ENCODE results near the gene ADARB2.

The ADARB2 gene

DNA sequence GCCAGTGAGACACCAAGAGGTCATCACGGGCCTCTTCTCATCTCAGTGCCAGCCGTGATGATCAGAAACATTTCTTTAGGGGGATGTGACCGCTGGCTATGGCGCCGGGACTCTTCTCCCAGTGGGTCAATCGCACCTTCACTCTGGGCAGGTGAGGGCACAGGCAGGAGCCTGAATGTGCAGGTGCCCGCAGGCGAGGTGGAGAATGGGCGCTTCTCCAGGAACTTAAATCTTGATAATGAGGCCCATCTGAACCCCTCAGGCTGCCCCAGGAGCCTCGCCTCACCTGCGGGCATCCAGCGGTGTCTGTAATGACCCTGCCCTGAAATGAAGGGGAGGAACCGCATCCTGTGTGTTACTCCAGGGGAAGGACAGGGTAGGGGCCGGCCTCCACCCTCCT is 204.7 kb downstream of the ADARB2 start:
- no peak for TF ChIP-seq CTCF (IDR thresholded peaks at IDR 0.05; ENCODE audit: low read depth, low read length)
- H3K4me3 ChIP-seq (ENCODE audit: low read depth, low read length): no peak overlapping the region

DNA sequence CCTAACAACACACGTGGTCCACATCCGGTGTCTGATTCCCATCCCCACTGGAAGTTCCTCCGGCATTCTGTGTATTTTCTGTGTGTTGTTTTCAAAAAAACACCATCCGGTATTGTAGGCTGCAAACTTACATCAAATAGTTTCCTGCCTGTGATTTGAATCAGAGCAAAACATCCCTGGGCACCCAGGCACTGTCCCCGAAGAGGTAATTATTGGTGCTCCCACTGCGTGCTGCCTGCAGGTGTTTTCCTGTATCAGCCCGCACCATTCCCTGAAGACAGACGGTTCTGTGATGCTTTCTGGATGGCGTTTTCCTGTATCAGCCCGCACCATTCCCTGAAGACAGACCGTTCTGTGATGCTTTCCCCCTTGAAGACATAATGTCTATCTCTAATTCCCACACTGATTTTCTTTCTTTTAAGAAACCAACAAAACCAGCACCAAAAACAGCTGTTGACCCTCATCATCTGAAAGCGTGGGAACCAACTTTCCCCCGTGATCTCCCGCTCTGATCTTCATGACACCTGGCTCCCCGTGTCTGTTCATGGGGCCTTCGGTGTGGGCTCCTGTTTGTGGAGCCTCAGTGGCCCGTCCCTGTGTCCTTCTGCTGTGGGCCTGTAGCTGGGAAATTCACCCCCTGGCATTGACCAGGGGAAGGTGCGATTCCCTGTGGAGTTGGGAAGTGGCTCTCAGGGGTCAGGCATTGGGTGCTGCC is 205.3 kb downstream of the ADARB2 start:
- no peak overlapping the region for H3K4me3 ChIP-seq (ENCODE audit: low read depth, low read length)

DNA sequence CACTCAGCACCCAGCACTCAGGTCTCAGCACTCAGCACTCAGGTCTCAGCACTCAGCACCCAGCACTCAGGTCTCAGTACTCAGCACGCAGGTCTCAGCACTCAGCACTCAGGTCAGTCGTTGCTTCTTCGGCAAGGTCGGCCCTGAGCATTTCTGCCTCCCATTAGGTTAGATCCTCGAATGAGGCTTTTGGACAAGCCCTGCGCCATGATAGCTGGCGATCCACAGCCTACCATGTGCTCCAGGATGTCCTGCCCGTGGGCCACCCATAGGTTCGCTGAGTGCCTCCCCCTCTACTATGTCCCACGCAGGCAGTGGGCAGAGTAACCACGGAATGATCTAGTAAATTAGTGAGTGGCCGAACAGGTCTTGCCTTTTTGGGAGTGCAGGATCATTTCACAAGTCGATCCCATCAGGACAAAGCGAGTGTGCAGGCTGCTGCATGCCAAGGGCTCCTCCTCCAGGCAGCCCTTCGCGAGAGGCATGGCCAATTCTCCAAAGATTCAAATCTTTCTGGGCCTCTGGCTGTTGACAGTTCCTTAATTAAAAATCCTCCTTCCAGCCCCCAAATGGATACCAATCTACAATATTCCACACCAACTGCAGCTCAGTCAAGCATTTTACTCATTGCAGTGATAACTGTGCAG is 206.3 kb downstream of the ADARB2 start:
- no peak overlapping the region for H3K4me3 ChIP-seq (ENCODE audit: low read depth, low read length)
- TF ChIP-seq CTCF (IDR thresholded peaks at IDR 0.05; ENCODE audit: low read depth, low read length): no peak

More for the DNA sequence above, 205.3 kb downstream of the ADARB2 start:
- no peak for TF ChIP-seq CTCF (IDR thresholded peaks at IDR 0.05; ENCODE audit: low read depth, low read length)

DNA sequence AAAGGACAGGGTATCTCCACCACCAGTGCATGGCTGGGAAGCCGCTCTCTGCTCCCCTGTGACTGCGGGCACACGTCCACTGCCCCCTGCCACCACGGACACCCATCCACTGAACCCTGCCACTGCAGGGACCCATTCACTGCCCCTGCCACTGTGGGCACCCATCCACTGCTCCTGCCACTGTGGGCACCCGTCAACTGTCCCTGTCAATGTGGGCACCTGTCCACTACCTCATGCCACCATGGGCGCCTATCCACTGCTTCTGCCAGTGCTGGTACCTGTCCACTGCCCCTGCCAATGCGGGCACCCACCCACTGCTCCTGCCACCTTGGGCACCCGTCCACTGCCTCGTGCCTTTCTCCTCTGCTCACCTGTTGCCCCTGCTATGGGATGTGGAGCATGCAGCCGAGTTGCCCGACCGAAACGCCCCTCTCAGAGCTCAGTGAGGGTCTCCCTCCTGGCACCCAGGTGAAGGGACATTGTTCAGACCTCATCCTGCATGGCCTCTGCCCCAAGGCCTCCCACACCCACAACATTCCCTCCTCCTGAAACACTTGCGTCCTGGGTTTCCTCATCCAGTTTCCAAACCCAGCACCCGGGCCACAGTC is 207.4 kb downstream of the ADARB2 start:
- H3K4me3 ChIP-seq (ENCODE audit: low read depth, low read length): no peak overlapping the region
- no peak for TF ChIP-seq CTCF (IDR thresholded peaks at IDR 0.05; ENCODE audit: low read depth, low read length)

DNA sequence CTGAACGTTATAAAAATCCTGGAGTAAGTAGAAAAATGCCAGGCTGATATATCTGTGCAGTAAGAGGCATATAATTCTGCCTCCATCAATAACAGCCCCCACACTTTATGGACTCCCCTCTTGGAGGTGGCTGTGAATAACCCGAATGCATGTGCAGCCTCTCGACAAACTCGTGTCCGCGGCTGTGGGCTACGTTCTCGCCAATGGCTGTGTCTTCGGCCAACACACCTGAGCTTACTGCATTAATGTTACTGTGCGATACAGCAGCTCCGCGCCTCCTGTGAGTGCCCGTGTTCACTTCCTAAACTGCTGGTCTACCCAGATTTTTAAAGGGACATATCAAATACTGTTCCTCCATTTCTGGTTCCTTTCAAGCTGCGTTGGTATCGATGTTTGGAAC is 209.4 kb downstream of the ADARB2 start:
- no peak overlapping the region for H3K4me3 ChIP-seq (ENCODE audit: low read depth, low read length)
- TF ChIP-seq CTCF (IDR thresholded peaks at IDR 0.05; ENCODE audit: low read depth, low read length): no peak

GRCh38 chr10:1526436-1527055 is 210.8 kb downstream of the ADARB2 start:
- H3K4me3 ChIP-seq (ENCODE audit: low read depth, low read length): no peak overlapping the region
- TF ChIP-seq CTCF (IDR thresholded peaks at IDR 0.05; ENCODE audit: low read depth, low read length): no peak
